ENCODE results near the gene HOXA3.
A peak's percentile ranks its signal among the peaks of the same experiment; 100 is the strongest.

Gene HOXA3

DNA sequence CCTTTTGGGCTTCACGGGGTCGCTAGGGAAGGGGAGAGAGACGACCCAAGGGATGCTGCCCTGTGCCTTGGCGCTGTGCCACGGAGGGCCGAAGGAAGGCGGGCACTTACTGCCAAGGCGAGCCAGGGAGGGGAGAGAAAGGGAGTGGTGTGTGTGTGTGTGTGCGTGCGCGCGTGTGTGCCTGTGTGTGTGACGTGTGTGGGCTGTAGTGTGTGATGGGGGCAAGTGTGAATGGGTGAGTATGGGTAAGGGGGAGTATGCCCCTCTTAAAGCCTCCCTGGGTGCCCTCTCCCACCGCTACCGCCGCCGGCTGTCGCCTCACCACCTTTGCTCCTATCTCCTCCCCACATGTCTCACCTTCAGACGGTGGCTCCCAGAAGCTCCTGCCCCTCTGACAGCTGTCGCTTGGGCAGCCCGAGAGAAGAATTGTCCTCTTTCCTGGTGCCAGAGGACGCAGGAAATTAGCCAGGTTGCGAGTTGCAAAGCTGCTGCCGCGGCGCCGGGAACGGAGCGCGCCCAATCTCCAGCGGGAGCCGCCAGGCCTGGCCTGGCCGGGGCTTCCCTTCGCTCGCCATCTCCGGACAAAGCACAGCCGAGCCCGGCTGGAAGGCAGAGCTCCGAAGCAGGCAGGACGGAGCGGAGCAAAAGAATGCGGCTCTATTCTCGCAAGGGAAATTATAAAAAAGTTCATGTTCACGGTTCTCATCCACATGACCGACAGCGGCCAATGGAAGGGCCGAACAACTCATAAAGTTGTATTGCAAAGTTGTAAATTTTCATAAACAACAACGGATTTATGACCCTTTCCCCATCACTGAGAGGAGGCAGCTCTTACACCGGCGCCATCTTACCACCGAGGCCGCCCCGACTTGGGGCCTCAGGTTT is at the start of gene HOXA3:
Gene HOXA3, minus strand, starts transcription at position 653 of the 885 bp plus-strand sequence. CDS start 41,943 bp downstream, outside the sequence.
- no peak for DNase-seq

- DNase-seq, result no peak
These were observed 49.2 kb upstream of the HOXA3 start for GRCh38 chr7:27201580-27202017.

DNA sequence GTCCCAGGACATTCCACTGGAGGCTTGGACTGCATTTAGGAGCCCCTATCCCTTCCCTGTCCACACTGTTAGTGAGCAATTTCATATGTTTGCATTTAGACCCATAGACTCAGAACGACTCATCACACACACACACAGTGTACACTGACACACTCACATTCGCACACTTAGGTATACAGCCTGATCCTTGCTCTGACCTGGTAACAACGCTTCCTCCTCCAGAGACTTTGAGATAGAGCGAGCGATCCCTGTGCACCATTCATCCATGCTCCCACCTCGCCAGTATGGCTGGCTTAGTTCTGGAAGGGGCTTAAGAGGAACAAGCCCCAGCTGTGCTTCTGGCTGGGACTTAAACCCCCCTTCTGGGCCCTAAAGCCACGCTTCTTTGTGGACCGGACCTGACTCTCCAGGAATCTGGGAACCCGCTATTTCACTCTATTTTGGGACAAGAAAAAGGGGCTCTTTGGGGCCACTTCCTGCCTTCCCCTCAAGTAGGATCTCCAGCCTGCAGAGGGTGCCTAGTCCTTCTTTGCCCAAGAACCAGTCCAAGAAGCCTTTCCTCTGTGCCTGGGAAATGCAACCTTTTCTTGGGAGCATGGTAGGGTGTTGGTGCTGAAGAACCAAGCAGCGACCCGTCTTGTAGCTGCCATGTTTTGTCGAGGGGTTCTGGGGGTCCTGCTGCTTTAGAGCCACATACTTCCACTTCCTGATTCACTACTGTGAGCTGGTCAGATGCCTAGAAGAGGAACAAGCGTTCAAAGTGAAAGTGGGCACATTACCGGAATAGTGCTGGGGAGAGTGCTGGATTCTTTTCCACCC is 48.6 kb upstream of the HOXA3 start:
- no peak for DNase-seq

DNA sequence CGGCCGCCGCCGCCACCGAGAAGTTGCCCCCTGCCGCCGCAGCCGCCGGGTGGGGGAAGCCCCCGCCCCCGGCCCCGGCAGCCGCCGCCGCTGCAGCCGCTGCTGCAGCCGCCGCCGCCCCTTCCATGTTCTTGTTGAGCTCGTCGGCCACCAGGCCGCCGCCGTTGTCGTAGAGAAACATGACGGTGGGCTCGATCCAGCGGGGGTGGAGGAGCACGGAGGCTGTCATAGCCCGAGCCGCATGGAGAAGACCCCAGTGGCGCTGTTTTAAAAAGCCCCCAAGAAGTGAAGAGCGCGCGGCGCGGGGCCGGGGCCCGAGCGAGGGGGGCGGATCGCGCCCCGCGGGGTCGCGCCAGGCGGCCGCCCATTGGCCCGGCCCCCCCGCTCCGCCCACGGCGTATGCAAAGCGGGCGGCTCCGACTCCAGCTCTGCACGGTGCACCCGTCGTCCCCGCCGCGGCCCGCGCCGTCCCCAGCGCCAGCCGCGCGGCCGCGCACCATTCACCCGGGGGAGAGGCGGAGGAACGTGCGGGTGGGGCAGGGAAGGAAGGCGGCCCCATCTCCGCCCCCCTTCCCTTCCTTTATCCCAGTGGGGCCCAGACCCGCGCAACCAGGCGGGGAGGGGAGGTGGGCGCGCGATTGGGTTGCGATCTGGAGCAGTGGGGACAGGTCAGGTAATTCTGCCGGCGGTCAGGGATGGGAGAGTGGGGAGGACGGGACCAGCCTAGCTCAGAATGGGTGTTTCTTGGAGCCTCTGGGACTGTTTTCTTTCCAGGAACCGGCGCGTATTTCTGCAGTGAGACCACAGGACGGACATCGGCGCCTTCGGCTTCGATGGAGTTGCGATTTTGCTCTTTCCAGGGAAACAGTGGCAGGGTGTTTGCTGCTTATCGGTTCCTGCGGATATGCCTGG is 47.7 kb upstream of the HOXA3 start, which contains the start of gene HOXA13:
Gene HOXA13, minus strand, starts transcription at position 243 of the 912 bp plus-strand sequence. Its CDS starts 14 bp downstream, at position 229.
- DNase-seq, result peak; percentile 69 to 82

DNA sequence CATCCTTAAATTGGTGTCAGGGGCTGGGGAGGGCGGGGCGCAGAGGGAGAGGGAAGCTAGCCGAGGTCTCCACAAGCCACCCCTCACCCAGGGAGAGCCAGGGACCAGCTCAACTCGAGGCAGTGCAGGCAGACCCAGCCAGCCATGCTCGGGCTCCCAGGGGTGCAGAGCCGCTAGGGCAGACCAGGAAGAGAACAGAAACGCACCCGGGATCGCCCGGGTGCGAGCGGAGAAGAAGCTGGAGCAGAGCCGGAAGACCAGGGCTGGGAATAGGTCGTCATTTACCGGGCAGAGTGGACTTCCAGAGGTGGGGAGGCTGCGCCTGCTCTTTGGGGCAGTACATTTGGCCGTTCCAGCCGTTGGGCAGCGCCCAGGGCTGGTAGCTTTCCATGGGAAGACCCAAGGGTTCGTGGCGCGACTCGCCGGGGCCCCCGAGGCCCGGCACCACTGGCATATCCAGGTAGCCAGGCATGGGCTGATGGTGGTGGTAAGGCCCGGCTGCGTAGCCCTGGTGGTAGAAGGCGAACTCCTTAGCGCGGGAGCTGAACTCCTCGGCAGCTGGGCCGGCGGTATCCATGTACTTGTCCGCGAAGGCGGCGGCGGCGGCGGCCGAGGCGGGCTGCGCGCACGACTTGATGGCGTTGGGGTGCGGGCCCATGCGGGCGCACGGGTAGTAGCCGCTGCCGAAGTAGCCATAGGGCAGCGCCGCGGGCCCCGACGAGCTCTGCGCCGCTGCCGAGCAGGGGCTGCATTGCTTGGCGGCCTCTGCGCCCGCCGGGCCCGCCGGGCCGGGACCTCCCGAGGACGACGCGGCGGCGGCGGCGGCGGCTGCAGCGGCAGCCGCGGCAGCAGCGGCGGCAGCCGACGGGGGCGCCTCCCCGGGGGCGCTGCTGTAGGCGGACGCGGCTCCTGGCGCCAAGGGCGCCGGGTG is 46.8 kb upstream of the HOXA3 start:
- DNase-seq, result no peak

DNA sequence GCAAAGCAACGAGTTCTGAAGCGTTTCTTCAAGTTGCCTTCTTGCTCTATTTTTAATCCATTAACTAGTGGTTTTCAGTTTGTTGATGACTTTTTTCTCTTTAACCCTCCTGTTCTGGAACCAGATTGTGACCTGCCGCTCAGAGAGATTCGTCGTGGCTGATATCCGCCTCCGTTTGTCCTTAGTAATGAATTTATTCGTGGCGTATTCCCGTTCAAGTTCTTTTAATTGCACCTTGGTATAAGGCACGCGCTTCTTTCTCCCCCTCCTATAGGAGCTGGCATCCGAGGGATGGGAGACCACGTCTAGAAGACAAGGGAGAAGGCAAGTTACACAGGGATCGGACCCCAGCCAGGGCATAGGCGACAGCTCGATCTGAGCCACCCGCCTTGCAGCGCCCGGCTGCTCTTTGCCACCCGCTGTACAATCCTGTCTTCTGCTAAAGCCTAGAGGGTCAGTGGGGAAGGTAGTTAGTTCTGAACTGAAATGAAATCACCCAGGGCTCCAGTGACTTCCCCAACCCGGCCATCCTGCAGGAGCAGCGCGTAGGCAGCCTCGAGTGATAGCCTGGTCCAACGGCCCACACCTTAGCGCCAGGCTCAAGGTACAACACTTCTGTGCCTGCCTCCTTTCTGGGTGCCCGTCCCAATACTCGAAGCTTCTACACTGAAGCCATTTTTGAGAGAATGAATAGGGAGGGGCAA is 45.9 kb upstream of the HOXA3 start:
- no peak for DNase-seq

GRCh38 chr7:27197137-27198042 is 45.0 kb upstream of the HOXA3 start:
- no peak for DNase-seq

- DNase-seq, result peak; percentile 52 to 56
These were observed 43.9 kb upstream of the HOXA3 start for GRCh38 chr7:27196287-27196767.

DNA sequence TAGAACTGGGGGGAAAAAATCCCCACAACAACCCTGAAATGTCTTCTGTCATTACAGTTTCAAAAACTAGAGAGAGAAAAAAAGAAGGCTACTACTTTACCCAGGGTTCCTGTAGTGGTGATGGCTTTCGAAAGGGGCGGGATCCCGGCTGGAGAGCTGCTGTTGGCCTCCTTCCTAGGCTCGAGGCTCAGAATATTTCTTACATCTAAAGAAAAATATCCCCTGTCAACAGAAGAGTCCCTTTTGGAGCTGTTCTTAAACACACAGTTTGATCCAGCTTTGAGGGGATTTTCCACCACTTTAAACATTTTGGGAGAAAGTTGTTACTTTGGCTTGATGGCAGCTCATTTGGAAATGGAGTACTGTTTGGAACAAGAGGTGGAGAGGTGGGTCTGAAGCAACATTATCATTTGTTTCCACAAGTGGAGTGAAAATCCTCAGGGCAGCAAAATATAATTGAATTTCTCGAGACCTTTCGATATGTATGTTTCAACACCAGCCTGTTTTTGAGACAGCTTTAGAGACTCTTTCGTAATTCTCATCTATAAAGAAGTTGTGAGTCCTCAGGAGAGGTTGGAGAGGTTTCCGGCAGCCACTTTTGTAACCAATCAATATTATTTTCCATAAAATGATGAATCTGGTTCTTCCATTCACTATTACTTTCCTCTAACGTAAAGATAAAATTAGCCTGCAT is 42.5 kb upstream of the HOXA3 start:
- DNase-seq, result no peak

GRCh38 chr7:27194002-27194352 is 41.6 kb upstream of the HOXA3 start:
- DNase-seq, result no peak

DNA sequence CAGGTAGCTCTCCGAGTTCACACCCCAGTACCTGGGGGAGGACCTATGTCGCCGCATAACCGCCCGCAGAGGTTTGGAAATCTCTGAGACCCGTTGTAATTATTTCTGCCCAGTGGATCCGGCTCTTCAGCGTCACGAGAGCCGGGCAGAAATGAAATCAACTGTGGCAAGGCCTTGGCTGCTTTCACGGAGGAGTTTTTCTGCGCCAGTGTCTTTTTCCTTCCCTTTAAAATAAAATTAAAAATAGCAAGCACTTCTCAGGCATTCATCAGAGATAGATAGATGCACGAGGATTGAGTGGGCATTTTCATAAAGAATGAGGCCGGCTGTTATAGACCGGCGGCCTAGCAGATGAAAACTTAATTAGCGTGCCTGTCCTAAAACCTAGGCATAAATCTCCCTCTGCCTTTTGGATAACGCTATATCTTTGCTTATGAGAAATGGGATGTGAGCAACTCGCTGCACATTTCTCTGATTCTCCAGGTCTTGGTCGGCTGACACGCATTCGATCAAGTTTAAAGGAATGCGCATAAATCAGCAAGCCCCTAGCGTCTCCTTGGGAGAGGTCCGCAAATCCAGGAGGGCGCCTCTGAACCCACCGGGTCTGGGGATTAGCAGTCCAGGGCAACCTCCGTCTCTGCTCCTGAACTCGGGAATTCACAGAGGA is 41.1 kb upstream of the HOXA3 start:
- DNase-seq, result no peak

DNA sequence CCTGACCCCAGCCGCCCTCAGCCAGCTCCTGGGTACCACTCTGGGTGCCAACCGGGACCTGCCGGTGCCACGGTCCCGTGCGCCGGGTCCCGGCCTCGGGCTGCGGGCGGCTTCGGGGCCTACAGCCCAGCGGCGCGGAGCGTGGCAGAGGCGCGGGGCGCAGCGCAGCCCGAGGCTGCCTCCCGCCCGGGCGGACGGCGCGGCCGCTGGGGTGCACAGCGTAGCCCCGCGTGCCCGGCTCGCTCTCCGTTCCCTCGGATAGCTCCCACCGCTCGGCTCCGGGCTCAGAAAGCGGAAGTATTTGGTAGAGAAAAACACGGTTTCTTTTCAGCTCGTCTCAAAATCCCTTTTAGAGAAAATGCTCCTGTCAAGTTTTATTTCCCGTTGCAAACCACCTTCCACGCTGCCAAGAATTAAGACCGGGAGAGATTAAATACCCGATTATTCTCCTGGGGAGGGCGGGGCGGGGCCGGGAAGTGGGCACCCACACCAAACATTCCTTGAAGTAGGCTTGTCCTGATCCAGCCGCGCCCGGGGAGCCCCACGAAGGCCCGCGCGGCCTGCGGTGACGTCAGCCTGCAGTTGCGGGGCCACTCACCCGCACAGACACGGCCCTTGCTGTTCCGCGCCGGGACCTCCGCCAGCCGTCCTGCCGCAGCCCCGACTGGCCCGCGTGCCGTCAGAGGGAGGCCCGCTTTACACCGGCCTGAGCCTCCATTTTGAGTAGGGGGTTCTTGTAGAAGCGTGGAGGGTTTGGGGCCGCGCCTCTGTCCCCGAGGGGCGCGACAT is 40.4 kb upstream of the HOXA3 start:
- no peak for DNase-seq

- no peak for DNase-seq
These were observed 39.6 kb upstream of the HOXA3 start for GRCh38 chr7:27191833-27192545.

DNA sequence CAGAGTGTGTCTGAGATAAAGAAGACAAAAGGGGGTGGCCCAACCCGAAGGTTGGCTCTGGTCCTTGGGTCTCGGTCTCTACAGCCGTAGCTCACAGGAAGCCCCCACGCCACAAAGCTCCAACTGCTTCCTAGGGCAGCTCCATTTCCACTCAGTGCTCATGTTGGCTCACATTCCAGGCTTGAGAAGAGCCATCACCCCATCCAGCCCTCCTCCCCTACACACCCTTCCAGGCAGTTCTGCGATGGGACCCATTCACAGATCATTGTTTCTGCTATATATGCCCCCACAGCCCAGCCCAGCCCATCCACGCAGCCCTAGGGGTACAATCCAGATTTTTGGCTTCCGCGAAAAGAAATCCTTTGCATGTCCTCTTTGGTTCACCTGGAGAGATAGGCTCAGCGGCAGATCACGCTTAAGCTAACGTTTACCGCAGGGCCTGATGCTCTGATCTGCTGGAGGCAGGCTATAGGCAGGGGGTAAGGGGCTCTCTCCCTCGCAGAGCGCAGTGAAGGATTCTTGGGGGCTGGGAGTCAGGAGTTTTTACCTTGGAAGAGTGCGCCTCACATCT is 38.9 kb upstream of the HOXA3 start:
- no peak for DNase-seq

DNA sequence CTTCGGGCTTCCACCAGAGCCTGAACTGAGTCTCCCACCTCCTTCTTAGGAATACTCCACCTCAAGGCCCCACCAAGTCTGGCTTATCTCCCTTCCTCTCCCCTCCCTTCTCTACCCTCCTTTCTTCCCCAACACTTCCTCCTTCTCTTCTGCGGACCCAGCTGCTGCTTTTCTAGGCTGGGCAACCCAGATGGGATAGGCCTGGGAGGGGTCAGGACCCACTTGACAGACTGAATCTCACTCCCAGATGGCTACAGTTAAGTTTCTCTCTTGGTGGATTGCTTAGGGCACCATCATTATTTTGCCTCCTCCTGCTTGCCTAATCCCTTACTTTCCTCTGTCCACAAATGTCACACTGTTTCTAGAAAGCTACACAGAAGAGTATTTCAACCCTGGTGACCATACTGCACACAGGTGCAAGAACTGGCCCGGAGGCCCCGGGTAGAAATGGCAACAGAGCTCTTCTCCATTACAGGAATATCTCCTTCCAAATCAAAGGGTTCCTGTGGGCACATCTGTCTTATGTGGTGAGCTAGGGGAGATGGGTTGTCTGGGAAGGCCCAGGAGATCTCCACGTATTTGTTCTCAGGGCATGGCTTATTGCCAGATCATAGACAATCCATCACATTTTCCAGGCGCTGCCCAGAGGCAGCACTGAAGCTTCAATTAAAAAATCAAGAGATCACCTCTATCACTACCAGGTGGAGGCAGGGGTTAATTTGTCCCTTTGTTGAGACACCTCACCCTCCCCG is 37.8 kb upstream of the HOXA3 start:
- no peak for DNase-seq
